Cardiac septum (tissue), 1 donor: ENCODE results near the gene ZC3H14. TPM values are rescaled to one million over a fixed set of nuclear protein-coding genes. Genes with fewer than 3 reads are reported as not detected.

ENCODE experiments used
- DNase-seq: peaks from one replicate; pipeline ENCODE4 v3.0.0-alpha.2; 2020; ENCODE audit warnings: low spot score
- intact Hi-C: fragments of 100-400 bp; cut with DNase I; formaldehyde crosslinking; loops from one replicate; pipeline ENCODE4 v1.14.0; 2022
- total RNA-seq: library from RNA; stranded (reverse); fragmentation: NEBNext Ultra II Directional; extraction: Animal tissue kit (Norgen Biotek cat#: 25700); gene quantifications from one replicate; pipeline ENCODE4 v1.2.1, GENCODE V29; 2021
- donor health status: DM: no; HTN: no; CAD: no.

ZC3H14 gene
- total RNA-seq, 1 donor from 2014 or later = 39.7 TPM

DNA sequence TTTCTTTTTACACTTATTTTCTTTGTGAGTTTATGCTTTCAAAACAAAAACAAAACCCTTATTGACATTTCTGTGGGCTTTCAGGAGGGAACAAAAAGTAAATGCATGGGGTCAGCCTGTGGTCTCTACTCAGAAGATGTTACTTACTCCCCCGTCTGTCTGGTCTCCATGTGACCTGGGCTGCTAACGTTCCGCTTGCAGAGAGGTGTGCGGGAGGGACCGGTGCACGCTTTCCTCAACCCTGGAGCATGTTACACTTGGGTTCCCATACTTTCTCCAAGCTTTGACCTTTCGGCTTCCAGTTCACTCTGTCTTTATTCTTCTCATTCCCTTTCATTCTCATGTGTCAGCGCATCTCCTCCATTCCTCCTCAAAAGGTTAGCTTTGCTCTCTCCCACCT lies 36.5 kb downstream of the ZC3H14 start:
- intact Hi-C loops = no loop called here

DNA sequence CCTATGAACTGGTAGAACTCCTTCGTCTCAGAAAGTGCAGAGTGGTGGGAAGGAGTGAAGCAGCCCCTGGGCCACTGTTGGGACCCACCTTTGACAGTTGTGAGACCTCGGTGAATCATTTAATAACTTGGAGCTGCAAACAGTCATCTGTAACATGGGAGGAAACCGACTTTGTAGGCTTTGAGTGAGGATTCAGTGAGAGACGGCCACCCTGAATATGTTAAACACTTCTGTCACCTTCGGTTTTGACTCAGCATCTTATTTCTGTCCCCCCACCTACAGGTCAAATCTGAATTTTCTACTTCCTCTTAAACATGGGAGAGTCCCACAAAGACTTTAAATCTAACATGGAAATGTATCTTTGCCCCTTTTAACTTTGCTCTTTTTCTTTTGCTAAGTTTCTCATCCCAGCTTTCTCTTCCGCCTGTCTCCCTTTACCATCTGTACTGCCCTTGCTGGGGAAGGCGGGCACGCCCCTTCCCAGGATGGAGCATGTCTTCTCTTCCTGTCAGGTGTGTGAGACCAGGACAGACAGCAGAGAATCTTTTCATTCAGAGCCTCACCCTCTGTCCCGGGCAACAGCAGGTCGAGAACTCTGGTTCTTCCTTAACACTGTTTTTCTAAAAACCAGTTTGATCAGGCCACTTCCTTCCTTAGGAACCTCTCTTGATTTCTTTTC lies 37.1 kb downstream of the ZC3H14 start:
- intact Hi-C loops = no loop called here

More for the DNA sequence above, 36.5 kb downstream of the ZC3H14 start:
- DNase-seq = no peak

DNA sequence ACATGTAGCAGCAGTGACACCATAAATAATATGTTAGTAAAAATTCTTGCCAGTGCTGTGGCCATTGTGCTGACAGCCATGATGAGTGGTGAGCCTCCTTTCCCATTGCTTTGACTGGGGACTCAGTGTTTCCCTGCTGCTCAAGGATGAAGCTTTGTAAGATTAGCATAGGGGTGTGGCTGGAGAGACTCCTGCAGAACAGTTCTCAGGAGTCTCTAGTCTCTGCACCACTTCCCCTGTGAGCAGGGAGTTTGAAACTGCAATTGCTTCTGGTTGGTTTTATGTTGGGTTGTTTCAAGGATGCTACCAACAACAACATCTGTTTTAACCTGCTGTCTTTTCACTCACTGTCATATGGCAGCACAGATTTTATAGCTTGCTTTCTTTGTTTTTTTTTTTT lies 41.4 kb downstream of the ZC3H14 start:
- no peak for DNase-seq
- intact Hi-C loops = no loop called here

More for the DNA sequence above, 37.1 kb downstream of the ZC3H14 start:
- DNase-seq = no peak

DNA sequence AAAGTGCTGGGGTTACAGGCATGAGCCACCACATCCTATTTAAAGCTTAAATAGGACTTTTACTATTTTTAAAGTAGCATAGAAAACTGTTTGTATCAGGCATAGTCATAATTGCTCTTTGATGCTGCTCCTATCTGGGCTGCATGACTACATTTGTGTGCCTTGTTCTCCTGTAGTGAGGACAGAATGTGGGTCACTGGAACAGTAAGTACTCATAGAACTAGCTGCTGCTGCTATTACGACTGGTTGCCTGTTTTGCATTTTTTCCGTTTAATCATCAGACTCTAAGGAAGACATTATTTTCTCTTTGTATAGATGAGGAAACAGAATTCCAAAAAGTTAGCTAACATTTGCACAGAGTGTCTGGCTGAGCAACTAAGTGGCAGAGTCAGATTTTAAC lies 42.8 kb downstream of the ZC3H14 start:
- intact Hi-C loops = no loop called here
- DNase-seq = no peak

DNA sequence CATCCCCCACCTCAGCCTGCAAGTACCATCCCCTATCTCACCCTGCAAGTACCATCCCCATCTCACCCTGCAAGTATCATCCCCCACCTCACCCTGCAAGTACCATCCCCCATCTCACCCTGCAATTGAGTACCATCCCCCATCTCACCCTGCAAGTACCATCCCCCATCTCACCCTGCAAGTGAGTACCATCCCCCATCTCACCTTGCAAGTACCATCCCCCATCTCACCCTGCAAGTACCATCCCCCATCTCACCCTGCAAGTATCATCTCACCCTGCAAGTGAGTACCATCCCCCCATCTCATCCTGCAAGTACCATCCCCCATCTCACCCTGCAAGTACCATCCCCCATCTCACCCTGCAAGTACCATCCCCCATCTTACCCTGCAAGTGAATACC lies 45.0 kb downstream of the ZC3H14 start:
- intact Hi-C loops = no loop called here
- no peak for DNase-seq

DNA sequence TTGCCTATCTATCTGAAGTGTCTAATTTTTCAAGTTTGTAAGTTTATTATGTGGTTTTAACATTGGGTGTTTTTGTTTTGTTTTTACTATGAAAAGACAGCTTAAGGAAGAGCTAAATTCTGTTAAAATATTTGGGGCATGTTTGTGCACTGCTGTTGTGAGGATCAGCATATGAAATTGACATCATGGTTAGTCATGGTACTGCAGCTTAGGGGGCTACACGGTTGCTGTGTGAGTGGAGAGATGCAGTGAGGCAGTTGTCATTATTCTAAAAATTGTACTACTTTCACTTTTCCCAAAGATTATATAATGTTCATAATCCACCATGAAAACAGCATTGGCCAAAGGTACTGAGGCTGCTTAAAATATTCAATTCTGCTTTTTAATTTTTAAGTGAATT lies 49.0 kb downstream of the ZC3H14 start:
- intact Hi-C loops = no loop called here
- no peak for DNase-seq

DNA sequence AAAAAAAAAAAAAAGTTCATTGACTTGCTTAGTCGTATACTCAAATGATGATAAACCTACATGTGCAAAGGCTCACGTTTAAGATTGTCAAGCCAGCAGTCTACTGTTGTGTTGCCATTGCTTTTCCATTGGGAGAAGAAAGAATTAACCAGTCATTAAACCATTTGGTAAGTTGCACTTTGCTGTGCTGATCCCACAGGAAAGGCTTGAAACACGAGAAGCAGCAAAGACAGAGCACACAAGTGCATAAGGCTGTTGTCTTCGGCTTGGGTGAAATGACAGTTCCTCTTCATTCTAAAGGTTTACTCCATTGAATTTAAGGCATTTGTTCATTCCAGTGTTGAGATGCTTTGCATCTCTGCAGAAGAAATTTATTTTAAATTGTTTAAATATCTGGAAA lies 50.1 kb downstream of the ZC3H14 start:
- DNase-seq = no peak
- intact Hi-C loops = no loop called here

DNA sequence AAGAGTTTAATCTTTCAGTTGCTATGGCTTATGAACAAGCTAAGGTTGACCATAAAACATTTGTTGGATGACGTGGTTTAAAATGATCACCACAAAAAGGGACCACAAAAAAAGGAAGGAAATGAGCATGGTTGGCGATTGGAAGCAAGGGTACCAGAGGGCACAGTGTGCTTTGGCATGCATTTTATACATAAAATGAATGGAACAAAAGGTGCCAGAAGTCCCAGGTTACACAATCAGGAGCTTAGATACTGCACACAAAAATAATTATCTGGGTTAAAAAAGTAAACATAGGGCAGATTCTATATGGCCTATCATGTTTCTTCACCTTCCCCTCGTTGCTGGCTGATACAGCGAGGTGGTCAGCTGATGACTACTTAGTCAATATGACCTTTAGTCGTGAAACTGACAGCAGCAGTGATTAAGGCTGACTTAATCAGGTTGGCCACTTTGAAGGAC lies 50.7 kb downstream of the ZC3H14 start:
- no peak for DNase-seq
- intact Hi-C loops = no loop called here

DNA sequence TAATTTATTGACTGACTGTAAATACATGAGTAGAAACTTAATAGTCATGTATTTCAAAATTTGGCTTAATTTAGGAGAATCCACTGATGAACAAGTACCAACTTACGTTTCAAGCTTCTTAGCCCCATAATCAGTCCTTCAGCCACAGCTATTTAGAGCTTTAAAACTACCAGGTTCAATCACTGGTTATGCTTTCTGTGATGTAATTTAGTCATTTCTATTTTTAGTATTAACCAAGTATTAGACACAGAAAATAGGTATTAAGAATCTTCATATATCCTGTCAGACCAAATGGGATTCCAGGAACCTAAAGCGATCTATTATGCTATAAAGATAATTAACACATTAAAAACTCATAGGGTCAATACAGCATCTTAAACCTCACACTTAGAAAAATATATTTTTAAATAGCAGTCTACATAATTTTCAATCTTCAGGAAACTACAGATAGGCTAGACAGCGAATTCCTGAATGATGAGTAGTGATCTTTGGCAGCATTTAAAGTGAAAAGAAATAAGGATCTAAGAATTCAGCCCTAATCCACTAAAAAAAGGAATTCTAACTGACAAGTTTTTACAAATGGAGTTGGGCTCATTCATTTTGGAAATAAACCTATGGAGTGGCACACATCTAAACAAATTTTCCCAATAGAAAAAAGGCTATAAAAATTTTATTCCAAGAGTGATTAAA lies 51.5 kb downstream of the ZC3H14 start:
- intact Hi-C loops = no loop called here
- DNase-seq = no peak

DNA sequence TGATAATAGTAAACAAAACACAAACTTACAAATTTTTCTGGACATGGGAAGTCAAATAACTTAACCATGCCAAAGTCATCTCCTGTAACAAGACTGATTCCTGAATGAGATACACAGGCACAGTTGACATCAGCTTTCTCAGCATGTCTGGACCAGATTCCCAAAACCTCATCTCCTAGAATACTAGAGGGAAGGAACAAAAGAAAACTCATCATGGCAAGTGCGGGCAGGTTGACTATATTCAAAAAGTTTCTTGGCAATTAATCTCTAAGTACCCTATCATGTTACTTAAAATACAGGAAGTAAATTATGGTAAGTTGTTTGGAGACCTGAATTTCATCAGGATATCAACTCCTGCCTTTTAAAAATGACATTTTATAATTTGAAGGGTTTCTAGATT lies 53.9 kb downstream of the ZC3H14 start:
- DNase-seq = no peak
- intact Hi-C loops = no loop called here

DNA sequence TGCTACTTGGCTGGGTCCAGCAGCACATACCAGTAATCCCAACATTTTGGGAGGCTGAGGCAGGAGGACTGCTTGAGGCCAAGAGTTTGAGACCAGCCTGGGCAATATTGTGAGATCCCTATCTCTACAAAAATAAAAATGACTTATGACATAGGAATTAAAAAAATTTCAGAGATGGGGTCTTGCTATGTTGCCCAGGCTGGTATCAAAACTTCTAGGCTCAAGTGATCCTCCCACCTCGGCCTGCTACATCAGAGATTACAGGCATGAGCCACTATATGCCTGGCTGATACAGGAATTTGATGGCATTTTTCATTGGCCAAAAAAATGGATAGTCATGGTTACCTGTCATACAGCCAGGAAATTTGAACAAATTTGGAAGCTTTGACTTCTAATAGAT lies 54.6 kb downstream of the ZC3H14 start:
- intact Hi-C loops = no loop called here
- DNase-seq = no peak

DNA sequence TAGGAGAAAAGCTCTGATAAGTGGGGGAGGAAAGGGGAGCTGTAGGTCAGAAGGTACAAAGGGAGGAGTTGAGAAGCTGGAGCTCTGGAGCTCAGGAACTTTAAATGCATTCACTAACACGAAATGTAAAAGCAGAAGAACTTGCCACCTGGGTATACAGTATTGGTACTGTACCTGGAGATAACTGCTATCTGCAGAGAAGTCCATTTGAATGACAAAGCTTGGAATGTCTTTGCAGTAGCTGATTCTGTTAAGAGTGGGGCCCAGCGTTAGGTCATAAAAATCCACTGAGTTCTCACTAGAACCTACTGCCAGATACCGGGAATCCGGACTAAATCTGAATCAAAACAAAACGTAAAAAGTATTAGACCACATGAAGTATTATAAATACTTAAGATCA lies 55.6 kb downstream of the ZC3H14 start:
- intact Hi-C loops = no loop called here
- DNase-seq = no peak

DNA sequence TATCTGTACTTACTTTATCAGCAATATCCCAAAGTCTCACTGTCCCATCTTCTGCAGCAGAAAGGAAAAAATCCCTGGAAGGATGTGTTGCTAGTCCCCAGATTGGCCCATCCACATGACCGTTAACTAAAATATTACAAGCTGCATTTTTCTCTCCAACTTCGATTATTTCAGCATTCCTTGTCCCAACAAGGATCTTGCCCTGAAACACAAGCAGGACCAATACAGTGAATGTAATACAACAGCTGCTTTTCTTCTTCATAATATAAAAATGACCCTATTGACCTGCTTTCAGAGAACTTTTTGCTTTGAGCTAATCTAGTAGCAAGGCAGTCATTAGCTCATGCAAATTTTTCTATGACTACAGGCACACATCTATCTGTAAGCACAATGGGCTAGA lies 58.3 kb downstream of the ZC3H14 start:
- intact Hi-C loops = no loop called here
- DNase-seq = no peak

DNA sequence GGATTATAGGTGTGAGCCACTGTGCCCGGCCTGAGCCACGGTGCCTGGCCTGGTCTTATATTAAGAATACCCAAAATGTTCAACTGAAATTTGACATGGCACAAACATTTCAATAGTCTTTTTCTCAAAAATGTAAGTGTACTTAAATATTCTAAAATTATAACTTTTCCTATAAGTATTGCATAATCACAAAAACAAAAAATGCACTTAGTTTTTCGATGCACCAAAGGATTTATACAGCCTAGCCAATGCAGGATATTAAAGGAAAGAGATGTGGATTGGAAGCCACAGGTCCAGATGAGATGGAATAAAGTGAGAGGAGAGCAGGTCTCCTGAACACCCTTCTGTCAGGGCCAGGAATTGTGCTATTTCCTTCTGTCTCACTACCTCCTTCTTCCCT lies 62.8 kb downstream of the ZC3H14 start:
- intact Hi-C loops = no loop called here
- no peak for DNase-seq

DNA sequence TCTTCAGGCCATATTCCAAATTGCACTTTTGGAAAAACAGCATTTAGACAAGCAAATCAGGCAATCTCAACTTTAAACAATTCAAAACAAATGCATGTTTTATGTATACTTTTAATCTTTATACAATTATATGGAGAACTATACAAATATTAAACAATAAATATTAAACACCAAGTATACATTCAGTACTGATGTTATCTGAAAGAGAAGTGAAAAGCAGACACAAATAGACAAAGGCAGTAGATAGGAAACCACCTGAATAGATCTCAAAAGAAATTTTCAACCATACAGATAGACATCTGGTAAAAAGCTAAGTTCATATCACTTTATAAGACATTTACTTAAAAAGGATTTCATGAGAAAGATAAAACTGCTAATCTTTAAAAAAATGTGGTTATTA lies 65.2 kb downstream of the ZC3H14 start:
- DNase-seq = no peak
- intact Hi-C loops = no loop called here

DNA sequence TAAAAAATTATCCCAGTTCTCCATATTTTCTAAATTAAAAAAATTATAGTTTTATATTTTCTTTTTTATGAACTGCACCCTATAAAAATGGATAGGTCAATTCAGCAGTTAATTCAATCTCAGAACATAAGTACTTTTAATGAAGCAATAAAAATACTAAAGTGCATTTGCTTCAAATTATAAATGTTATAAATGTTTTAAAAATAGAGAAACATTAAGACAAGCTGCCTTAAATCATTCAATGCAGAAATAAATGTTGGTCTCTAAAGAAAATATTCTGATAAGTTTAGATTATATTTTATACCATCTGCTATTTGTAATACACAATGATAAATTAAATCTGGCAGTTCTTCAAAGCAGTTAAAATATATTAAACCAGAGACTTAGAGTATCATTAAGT lies 65.6 kb downstream of the ZC3H14 start:
- no peak for DNase-seq
- intact Hi-C loops = no loop called here

DNA sequence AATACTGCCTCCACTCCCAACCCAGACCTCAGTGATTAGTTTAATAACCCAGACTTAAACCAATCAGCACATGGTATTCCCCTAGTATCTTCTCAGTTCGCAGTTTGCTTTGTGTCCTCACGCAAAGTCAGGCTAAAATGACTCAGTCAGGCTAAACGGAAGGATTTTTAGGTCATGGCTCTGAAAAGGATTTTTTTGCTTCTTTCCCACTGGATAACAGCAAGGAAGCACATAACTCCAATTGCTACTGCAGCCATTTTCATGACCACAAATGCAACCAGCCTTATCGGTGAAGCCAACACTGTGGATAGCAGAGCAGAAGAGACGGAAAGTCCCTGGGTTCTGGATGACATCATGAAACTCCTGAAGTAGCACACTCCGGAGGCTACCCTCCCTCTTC lies 67.7 kb downstream of the ZC3H14 start:
- intact Hi-C loops = no loop called here
- DNase-seq = no peak

DNA sequence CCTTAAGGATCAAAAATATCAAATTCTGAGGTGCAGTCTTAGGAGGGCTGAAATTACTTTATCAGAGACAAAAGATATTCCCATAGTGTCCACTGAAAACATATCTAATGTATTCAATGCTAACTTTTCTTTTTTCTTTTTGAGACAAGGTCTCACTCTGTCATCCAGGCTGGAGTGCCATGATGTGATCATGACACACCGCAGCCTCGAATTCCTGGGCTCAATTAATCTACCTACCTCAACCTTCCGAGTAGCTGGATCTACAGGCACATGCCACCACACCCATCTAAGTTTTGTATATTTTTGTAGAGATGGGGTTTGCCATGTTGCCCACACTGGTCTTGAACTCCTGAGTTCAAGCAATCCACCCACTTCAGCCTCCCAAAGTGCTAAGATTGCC lies 68.3 kb downstream of the ZC3H14 start:
- intact Hi-C loops = no loop called here
- no peak for DNase-seq

DNA sequence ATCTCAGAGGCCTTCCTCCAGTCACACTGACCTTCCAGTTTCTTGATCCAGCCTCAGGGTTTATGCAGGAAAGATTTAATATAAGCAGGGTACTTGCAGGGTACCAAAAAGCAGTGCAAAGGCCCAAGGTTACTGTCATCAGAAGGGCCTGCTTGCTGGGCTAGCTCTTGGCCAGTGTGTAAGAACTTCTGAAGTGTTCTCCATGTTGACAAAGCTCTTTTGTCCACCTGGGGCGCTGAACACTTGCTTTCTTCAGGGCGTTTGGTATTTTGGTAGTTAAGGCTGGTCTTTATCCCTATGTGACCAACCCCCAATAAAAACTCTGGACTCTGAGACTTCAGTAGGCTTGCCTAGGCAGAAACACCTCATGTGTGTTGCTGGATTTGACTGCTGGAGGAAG lies 69.7 kb downstream of the ZC3H14 start:
- intact Hi-C loops = no loop called here
- no peak for DNase-seq

DNA sequence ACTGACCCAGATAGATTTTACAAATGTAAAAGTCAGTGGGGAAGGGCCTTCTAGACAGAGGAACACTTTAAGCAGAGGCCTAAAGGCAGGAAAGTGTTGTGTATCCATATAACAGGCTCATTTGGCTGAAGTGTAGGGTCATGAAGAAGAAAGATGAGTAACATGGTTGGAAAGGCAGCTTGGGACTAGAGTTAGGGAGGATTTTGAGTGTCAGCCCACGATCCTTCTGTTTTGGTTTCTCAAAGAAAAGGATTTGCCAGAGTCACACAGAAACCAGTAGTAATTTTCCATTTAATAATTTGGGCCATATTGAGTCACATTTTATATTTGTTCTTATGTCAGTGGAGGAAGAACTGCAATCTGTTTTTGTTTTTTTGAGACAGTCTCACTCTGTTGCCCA lies 76.4 kb downstream of the ZC3H14 start:
- intact Hi-C loops = no loop called here
- DNase-seq = no peak

DNA sequence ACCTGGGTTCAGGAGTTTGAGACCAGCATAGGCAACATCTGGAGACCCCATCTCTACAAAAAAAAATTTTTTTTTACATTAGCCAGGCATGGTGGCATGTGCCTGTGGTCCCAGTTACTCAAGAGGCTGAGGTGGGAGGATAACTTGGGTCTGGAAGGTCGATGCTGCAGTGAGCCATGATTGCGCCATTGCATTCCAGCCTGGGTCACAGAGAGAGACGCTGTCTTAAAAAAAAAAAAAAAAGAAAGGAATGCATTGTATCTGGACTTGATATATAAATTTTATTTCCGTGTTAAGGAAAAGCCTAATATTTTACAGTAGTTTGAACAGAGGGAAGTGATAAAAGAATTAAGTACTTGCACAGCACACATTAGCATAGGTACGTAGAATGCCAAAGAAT lies 97.2 kb downstream of the ZC3H14 start:
- intact Hi-C loops = no loop called here
- DNase-seq = no peak
